HUES64 (cell line): Measurements from ENCODE around the gene CDK5RAP2.

Source experiments
- H3K27ac ChIP-seq: 2 replicates; pipeline ENCODE4 v1.7.0; 2013; ENCODE audit warnings: low read depth, low read length, inconsistent platforms
- H3K27me3 ChIP-seq: 2 replicates; pipeline ENCODE4 v1.6.1; 2013; ENCODE audit warnings: mild to moderate bottlenecking, low read length; ENCODE audit not compliant: insufficient read depth
- H3K36me3 ChIP-seq: 2 replicates; pipeline ENCODE4 v1.6.1; 2013; ENCODE audit warnings: mild to moderate bottlenecking, low read length; ENCODE audit not compliant: insufficient read depth
- H3K4me1 ChIP-seq: 2 replicates; pipeline ENCODE4 v1.6.1; 2013; ENCODE audit warnings: mild to moderate bottlenecking, low read length, moderate library complexity; ENCODE audit not compliant: insufficient read depth
- H3K4me3 ChIP-seq: 2 replicates; pipeline ENCODE4 v1.5.1; 2013; ENCODE audit warnings: mild to moderate bottlenecking, low read length, moderate library complexity
- H3K9ac ChIP-seq: 2 replicates; pipeline ENCODE4 v1.6.1; 2013; ENCODE audit warnings: mild to moderate bottlenecking, low read depth, low read length
- H3K9me3 ChIP-seq: 2 replicates; pipeline ENCODE4 v1.6.1; 2013; ENCODE audit warnings: low read depth, low read length; ENCODE audit not compliant: insufficient read depth
- WGBS: fragments of 150-250, 120-280 bp; methylation state at CpG from one replicate; pipeline ENCODE4 v1.1.7; 2013; ENCODE audit warnings: missing lambda C conversion rate; 5-methylcytosine and 5-hydroxymethylcytosine counted together

CDK5RAP2 gene

DNA sequence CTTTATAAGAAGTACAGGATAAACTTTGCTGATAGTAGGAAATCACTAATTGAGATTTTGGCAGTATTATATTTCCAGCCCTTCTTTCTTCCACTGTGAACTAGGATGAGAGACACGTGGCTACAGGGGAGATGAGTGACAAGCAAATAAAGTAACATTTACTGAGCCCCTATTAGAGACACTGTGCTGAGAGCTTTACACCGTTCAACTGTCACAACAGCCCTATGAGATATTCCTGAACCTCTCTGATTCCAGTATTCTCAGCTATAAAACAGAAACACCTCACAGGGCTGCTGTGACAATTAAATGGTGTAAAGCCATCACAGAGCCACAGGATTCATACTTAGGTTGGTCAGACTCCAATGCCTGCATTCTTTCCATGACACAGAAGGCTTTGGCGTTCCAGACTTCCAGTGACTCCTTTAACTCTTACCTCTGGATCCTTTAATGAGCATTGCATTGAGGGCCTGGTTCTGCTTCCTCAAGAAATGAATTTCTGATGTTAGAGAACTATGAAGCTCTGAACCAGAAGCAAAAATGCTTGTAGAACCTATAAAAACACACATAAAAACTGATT is 169.0 kb downstream of the CDK5RAP2 start:
- Histone ChIP-seq H3K4me3 (no peak overlapping the region), H3K27ac (no peak overlapping the region), H3K9ac (no peak overlapping the region), H3K4me1 (peaks cover 45% of the 10 kb centered on the region), H3K9me3 (no peaks in the 10 kb centered on the region), H3K27me3 (no peaks in the 10 kb centered on the region), H3K36me3 (peaks cover 62% of the 10 kb centered on the region)
- WGBS: 95% methylated on average over 3 of the region's 3 CpGs

DNA sequence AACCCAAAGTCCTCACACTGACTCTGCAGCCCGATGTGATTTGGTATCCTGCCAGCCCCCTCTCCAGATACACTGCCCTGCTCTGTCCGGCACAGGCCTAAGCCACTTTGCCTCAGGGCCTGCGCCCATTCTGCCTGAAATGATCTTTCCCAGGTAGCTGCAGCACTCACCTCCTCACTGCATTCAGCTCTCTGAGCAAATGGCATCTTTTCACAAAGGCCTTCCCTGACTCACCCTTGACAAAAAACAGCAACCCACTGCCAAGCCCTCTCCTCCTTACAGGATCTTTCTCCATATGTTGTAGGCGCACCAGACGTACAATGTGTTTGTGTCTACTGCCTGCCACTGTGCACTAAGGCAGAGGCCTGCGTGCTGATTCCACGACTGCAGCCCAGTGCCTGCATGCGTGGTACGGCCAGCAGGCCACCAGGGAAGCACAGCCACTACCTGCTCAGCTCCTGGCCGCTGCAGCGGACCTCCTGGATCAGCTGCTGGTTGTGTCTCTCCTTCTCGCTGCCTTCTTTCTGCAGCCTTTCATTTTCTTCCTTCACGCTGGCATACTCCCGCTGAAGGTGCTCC is 171.2 kb downstream of the CDK5RAP2 start:
- Histone ChIP-seq H3K27ac (no peak overlapping the region), H3K4me3 (no peak overlapping the region), H3K27me3 (no peaks in the 10 kb centered on the region), H3K9me3 (no peaks in the 10 kb centered on the region), H3K9ac (no peak overlapping the region), H3K4me1 (peaks cover 22% of the 10 kb centered on the region), H3K36me3 (peaks cover 78% of the 10 kb centered on the region)
- 96% methylated on average over 14 of the region's 14 CpGs for WGBS

GRCh38 chr9:120405860-120406259 is 174.1 kb downstream of the CDK5RAP2 start:
- no CpG with 5 or more reads among the region's 2 CpGs for WGBS
- Histone ChIP-seq H3K4me3 (no peak overlapping the region), H3K4me1 (no peaks in the 10 kb centered on the region; the same call in 1 of the 2 replicates), H3K9ac (no peak overlapping the region), H3K27me3 (no peaks in the 10 kb centered on the region), H3K27ac (no peak overlapping the region), H3K36me3 (peaks cover 97% of the 10 kb centered on the region), H3K9me3 (no peaks in the 10 kb centered on the region)

DNA sequence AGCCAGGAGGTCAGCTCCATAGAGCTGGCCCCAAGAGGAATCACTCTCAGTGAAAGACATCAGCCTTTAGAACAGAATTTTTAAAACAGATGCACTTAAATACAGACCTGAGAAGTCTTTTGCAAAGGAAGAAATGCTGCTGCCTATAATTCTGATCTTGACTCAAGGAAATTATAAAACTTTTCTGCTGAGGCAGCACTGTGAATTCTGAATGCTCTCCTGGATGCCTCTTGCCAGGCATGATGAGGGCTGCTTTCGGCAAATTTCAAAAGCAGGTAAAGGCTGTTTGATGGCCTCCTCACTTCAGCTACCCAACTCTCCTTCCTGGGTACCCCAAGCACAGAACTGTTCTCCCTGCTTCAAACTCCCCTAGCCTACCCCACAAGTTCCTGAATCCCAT is 174.8 kb downstream of the CDK5RAP2 start:
- no peaks in the 10 kb centered on the region; the same call in 1 of the 2 replicates for H3K4me1 ChIP-seq
- H3K9me3 ChIP-seq: no peaks in the 10 kb centered on the region
- peaks cover 97% of the 10 kb centered on the region for H3K36me3 ChIP-seq
- 95% methylated on average over 1 of the region's 1 CpG for WGBS
- H3K4me3 ChIP-seq: no peak overlapping the region
- H3K27me3 ChIP-seq: no peaks in the 10 kb centered on the region
- H3K9ac ChIP-seq: no peak overlapping the region
- H3K27ac ChIP-seq: no peak overlapping the region

GRCh38 chr9:120403543-120403856 is 176.5 kb downstream of the CDK5RAP2 start:
- 90% methylated on average over 3 of the region's 3 CpGs for WGBS
- H3K36me3 ChIP-seq: peaks cover 97% of the 10 kb centered on the region
- H3K27me3 ChIP-seq: no peaks in the 10 kb centered on the region
- H3K9ac ChIP-seq: no peak overlapping the region
- no peak overlapping the region for H3K4me3 ChIP-seq
- H3K4me1 ChIP-seq: no peaks in the 10 kb centered on the region; the same call in 1 of the 2 replicates
- H3K27ac ChIP-seq: no peak overlapping the region
- H3K9me3 ChIP-seq: no peaks in the 10 kb centered on the region

- WGBS: 95% methylated on average over 12 of the region's 13 CpGs
- Histone ChIP-seq H3K9ac (no peak overlapping the region), H3K4me1 (no peaks in the 10 kb centered on the region; the same call in 1 of the 2 replicates), H3K27ac (no peak overlapping the region), H3K36me3 (peaks cover 97% of the 10 kb centered on the region), H3K27me3 (no peaks in the 10 kb centered on the region), H3K4me3 (no peak overlapping the region), H3K9me3 (no peaks in the 10 kb centered on the region)
Observed at GRCh38 chr9:120402741-120403542, 177.0 kb downstream of the CDK5RAP2 start.

GRCh38 chr9:120399940-120400339 is 180.0 kb downstream of the CDK5RAP2 start:
- H3K36me3 ChIP-seq: peaks cover 96% of the 10 kb centered on the region
- no peak overlapping the region for H3K27ac ChIP-seq
- no peaks in the 10 kb centered on the region; the same call in 1 of the 2 replicates for H3K4me1 ChIP-seq
- 96% methylated on average over 2 of the region's 2 CpGs for WGBS
- H3K9ac ChIP-seq: no peak overlapping the region
- H3K9me3 ChIP-seq: no peaks in the 10 kb centered on the region
- no peak overlapping the region for H3K4me3 ChIP-seq
- H3K27me3 ChIP-seq: no peaks in the 10 kb centered on the region

GRCh38 chr9:120398286-120398685 is 181.7 kb downstream of the CDK5RAP2 start:
- H3K27me3 ChIP-seq: no peaks in the 10 kb centered on the region
- H3K4me3 ChIP-seq: no peak overlapping the region
- peaks cover 96% of the 10 kb centered on the region for H3K36me3 ChIP-seq
- H3K9ac ChIP-seq: no peak overlapping the region
- H3K9me3 ChIP-seq: no peaks in the 10 kb centered on the region
- no peak overlapping the region for H3K27ac ChIP-seq
- H3K4me1 ChIP-seq: no peaks in the 10 kb centered on the region; the same call in 1 of the 2 replicates

- Histone ChIP-seq H3K4me3 (no peak overlapping the region), H3K9me3 (no peaks in the 10 kb centered on the region), H3K27me3 (no peaks in the 10 kb centered on the region), H3K4me1 (no peaks in the 10 kb centered on the region), H3K36me3 (peaks cover 96% of the 10 kb centered on the region), H3K9ac (no peak overlapping the region; the same call in 1 of the 2 replicates), H3K27ac (no peak overlapping the region)
- 100% methylated on average over 1 of the region's 1 CpG for WGBS
Observed at GRCh38 chr9:120397453-120397852, 182.5 kb downstream of the CDK5RAP2 start.

- Histone ChIP-seq H3K27ac (no peak overlapping the region), H3K36me3 (peaks cover 96% of the 10 kb centered on the region)
Observed at GRCh38 chr9:120396931-120397330, 183.0 kb downstream of the CDK5RAP2 start.

GRCh38 chr9:120396418-120396817 is 183.5 kb downstream of the CDK5RAP2 start:
- Histone ChIP-seq H3K36me3 (peaks cover 98% of the 10 kb centered on the region), H3K4me3 (no peak overlapping the region), H3K4me1 (no peaks in the 10 kb centered on the region), H3K27ac (no peak overlapping the region), H3K9me3 (no peaks in the 10 kb centered on the region), H3K27me3 (no peaks in the 10 kb centered on the region), H3K9ac (no peak overlapping the region)
- WGBS: 93% methylated on average over 3 of the region's 3 CpGs

More at GRCh38 chr9:120396931-120397330, 183.0 kb downstream of the CDK5RAP2 start:
- 91% methylated on average over 6 of the region's 6 CpGs for WGBS
- Histone ChIP-seq H3K9me3 (no peaks in the 10 kb centered on the region), H3K4me1 (no peaks in the 10 kb centered on the region), H3K9ac (no peak overlapping the region), H3K4me3 (no peak overlapping the region), H3K27me3 (no peaks in the 10 kb centered on the region)
